ENCODE measurements around the gene CXCL12.

CXCL12 gene

DNA sequence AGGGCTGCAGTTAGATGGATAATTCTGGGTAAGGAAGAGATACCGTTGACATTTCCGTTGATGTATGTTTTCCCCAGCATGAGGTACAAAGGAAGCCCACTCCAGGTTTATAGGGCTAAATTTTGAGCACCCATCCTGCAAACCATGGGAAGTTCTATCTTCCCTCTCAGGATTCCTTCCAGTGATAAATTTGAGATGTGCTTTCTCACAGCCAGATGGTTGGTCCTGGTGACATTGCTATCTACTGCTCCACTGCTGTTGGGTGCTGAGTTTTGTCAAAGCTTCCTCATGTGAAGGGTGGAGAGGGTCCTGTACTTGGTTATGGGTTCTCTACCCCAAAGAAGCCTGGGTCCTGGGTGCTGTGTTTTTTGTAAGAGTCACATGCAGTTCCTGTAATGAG, 57.4 kb downstream of the CXCL12 start:
- H2AK5ac ChIP-seq (ENCODE audit: low read length, severe bottlenecking): no peak overlapping the region
- no peak overlapping the region for H2AFZ ChIP-seq (ENCODE audit: low read depth, low read length)
- H3K23ac ChIP-seq (ENCODE audit: low read length in 2 of 2): no peak overlapping the region
- H3K27me3 ChIP-seq (ENCODE audit: control insufficient read depth in 1 of 2, insufficient read depth in 1 of 2, low read length in 2 of 2): peaks cover 0 to 4% of the 10 kb centered on the region in 2 experiments
- H3K4me1 ChIP-seq (ENCODE audit: control insufficient read depth, insufficient read depth, low read depth, low read length): no peaks in the 10 kb centered on the region
- H2BK15ac ChIP-seq (ENCODE audit: low read depth, poor library complexity, severe bottlenecking): no peak overlapping the region
- H3K9me3 ChIP-seq (ENCODE audit: control insufficient read depth, low read length): no peaks in the 10 kb centered on the region
- H3K4me3 ChIP-seq (ENCODE audit: insufficient read depth in 1 of 2, low read depth in 1 of 2, low read length in 2 of 2): no peak overlapping the region
- H3K4me2 ChIP-seq (ENCODE audit: low read length, poor library complexity, severe bottlenecking): no peak overlapping the region
- H3K14ac ChIP-seq (ENCODE audit: low read length in 2 of 2): no peak overlapping the region
- WGBS: 84% methylated on average over 2 of the region's 2 CpGs
- no peaks in the 10 kb centered on the region for H3K79me1 ChIP-seq (replicated peaks; ENCODE audit: low read length, poor library complexity, severe bottlenecking)
- no peak overlapping the region for H2BK12ac ChIP-seq (ENCODE audit: low read length in 2 of 2)
- DNase-seq: no peak
- H4K91ac ChIP-seq (ENCODE audit: low read length): no peak overlapping the region
- no peak overlapping the region for H3K4ac ChIP-seq (ENCODE audit: low read depth in 1 of 2, low read length in 2 of 2)
- no peak overlapping the region for H3K18ac ChIP-seq (ENCODE audit: low read depth in 1 of 2, low read length in 2 of 2)
- no peak overlapping the region for H4K8ac ChIP-seq (ENCODE audit: low read length)
- no peak overlapping the region for H3K27ac ChIP-seq (ENCODE audit: low read length, poor library complexity, severe bottlenecking)
- H3K36me3 ChIP-seq (ENCODE audit: control insufficient read depth in 1 of 2, insufficient read depth in 2 of 2, low read depth in 1 of 2, low read length in 2 of 2): no peaks in the 10 kb centered on the region
- no peak overlapping the region for H2BK5ac ChIP-seq (ENCODE audit: low read depth, low read length, poor library complexity, severe bottlenecking)
- H2BK120ac ChIP-seq (ENCODE audit: low read depth, low read length): no peak overlapping the region
- H3K9ac ChIP-seq (ENCODE audit: low read length): no peak overlapping the region

All from mesenchymal stem cell (in vitro differentiated cells and primary cell).